NT2/D1 (cell line): Measurements from ENCODE around the gene LYST.

Source experiments
- DNase-seq: peaks from one replicate; pipeline ENCODE4 v3.0.0-alpha.2; 2011; ENCODE audit warnings: low read depth, low spot score
- H3K27me3 ChIP-seq: 2 replicates; pipeline ENCODE4 v1.6.0; 2011; ENCODE audit warnings: mild to moderate bottlenecking; ENCODE audit not compliant: insufficient read length, insufficient read depth
- H3K36me3 ChIP-seq: 2 replicates; pipeline ENCODE4 v1.6.1; 2011; ENCODE audit warnings: mild to moderate bottlenecking, low read length, mixed read lengths; ENCODE audit not compliant: insufficient read depth, insufficient read length
- H3K4me1 ChIP-seq: 2 replicates; pipeline ENCODE4 v1.5.1; 2011; ENCODE audit not compliant: insufficient read depth, insufficient read length
- H3K4me3 ChIP-seq: 2 replicates; pipeline ENCODE4 v1.5.1; 2011; ENCODE audit warnings: low read depth; ENCODE audit not compliant: insufficient read length
- H3K9ac ChIP-seq: 2 replicates; pipeline ENCODE4 v1.6.0; 2011; ENCODE audit warnings: low read depth; ENCODE audit not compliant: insufficient read length
- H3K9me3 ChIP-seq: 2 replicates; pipeline ENCODE4 v1.5.1; 2011; ENCODE audit warnings: mild to moderate bottlenecking, low read length; ENCODE audit not compliant: insufficient read depth
- SUZ12 ChIP-seq: IDR thresholded peaks from 2 replicates; pipeline ENCODE4 v1.6.1; 2011; ENCODE audit not compliant: insufficient read length, insufficient read depth; ENCODE audit errors: extremely low read depth
- YY1 ChIP-seq: IDR thresholded peaks from 2 replicates; pipeline ENCODE4 v1.6.1; 2011; ENCODE audit not compliant: insufficient read length, insufficient read depth
- ZNF274 ChIP-seq: IDR thresholded peaks from 2 replicates; pipeline ENCODE4 v1.6.1; 2011; ENCODE audit warnings: mild to moderate bottlenecking, low read depth, low read length

LYST gene

DNA sequence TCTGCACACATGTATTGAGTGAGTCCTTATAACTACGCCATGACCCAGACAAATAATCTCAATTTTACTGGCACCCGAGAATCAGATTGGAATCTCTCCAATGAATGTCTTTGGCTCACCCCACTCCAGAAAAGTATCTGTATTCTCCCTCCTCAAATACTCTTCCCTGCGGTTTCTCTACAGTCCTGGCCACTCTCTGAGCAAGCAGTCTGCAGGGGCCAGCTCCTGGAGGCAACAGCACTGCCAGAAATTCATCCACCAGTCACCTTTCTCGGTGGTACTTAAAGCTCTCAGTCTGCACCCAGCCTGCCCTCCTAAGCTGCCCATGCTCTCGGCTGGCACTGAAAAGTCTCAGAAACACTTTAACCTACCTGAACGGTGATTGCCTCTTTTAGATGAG, 16.1 kb upstream of the LYST start:
- no peak for TF ChIP-seq SUZ12
- TF ChIP-seq YY1 = no peak
- no peak for TF ChIP-seq ZNF274
- Histone ChIP-seq H3K9ac (no peak overlapping the region), H3K27me3 (no peaks in the 10 kb centered on the region), H3K4me1 (no peaks in the 10 kb centered on the region), H3K4me3 (no peak overlapping the region), H3K36me3 (no peaks in the 10 kb centered on the region), H3K9me3 (no peaks in the 10 kb centered on the region)
- no peak for DNase-seq

DNA sequence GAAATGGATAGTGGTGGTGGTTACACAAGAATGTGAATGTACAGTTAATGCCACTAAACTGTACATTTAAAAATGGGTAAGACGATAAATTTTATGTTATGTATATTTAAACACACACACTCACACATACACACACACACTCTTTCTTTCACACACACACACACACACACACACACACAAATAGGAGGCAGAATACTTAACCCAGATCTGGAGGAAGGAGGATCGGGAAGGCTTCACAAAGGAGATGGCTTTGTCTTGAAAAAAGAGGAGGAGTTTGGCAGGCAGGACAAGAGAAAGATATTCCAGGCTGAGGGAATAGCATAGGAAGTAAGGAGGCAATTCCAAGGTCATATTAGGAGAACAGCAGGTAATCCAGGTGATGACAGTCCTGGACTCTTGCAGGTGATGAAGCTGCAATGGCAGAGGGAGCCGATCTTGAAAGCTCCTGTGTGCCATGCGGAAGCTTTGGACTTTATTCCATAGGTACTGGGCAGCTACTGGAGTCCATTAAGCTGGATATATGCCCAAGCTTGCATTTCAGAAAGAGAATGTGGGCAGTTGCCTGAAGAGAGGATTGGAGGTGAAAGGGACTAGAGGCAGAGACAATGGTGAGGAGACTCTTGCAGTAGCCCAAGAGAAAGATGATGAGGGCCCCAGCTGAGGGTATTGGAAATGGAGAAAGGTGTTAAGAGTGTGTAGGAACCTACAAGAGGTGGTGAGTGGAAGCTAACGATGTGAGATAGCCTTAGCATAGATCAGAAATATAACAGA, 15.4 kb upstream of the LYST start:
- no peak overlapping the region for H3K9ac ChIP-seq
- H3K36me3 ChIP-seq = no peaks in the 10 kb centered on the region
- H3K4me3 ChIP-seq = no peak overlapping the region
- H3K4me1 ChIP-seq = no peaks in the 10 kb centered on the region
- H3K27me3 ChIP-seq = no peaks in the 10 kb centered on the region
- TF ChIP-seq ZNF274 (no peak), SUZ12 (no peak)
- no peaks in the 10 kb centered on the region for H3K9me3 ChIP-seq
- DNase-seq = no peak

DNA sequence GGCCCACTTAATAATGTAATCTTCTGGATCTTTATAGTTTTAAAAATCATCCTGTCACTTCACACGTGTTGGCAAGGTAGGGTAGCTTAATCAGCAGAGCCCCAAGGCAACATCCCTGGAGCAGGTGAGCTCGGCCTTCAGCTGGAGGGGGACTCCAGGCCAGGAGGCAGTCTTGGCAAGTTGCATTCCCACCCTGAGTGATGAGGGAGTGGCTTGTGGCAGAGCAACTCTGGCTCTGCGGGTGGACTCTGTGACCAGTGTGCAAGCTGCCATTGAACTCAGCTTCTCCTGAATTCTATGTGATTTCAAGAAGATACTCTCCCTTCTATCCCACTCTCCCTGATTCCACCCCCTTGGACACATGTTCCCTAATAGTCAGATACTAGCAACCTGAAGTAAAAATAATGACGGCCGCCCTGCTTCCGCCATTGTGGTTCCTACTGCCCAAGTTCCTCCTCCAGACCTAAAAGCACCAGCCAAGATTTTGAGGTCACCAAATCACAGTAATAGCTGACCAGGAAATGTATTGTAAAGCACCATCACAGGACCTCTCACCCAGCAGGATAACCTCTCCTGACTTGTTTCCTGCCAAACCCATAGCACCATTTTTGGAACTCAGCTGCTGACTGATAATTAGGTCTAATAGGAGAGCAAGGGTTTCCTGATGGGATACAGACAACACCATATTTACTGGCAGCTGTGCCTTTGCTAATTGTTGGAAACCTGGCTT, 11.5 kb upstream of the LYST start:
- DNase-seq = no peak

DNA sequence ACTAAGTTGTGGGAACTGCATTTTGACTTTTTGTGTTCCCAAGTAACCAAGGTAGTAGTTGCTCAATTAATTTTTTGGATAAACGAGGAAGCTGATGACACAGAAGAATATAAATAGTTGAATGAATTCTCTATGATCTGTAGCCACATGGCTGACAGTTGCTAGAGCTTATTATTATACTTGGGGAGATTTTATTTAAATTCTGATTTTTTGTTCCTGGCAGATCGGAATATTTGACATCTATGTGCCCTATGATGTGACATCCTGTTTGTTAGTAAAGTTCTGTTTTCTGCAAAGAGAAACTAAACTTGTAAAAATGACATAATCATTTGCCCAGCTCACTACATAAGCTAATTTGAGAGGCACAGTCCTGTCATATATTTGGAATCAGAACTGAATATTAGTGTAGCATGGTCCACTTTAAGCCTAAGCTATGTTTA, 9.7 kb upstream of the LYST start:
- no peak overlapping the region for H3K4me3 ChIP-seq
- H3K9ac ChIP-seq = no peak overlapping the region
- H3K9me3 ChIP-seq = no peaks in the 10 kb centered on the region
- no peak for DNase-seq
- TF ChIP-seq ZNF274 (no peak), SUZ12 (no peak), YY1 (no peak)
- no peaks in the 10 kb centered on the region for H3K4me1 ChIP-seq
- no peaks in the 10 kb centered on the region for H3K36me3 ChIP-seq
- no peaks in the 10 kb centered on the region for H3K27me3 ChIP-seq

More for the DNA sequence above, 11.5 kb upstream of the LYST start:
- TF ChIP-seq SUZ12 = no peak
- no peak for TF ChIP-seq ZNF274
- TF ChIP-seq YY1 = no peak
- no peaks in the 10 kb centered on the region for H3K4me1 ChIP-seq
- no peak overlapping the region for H3K4me3 ChIP-seq
- H3K9me3 ChIP-seq = no peaks in the 10 kb centered on the region
- H3K27me3 ChIP-seq = no peaks in the 10 kb centered on the region
- H3K9ac ChIP-seq = no peak overlapping the region
- H3K36me3 ChIP-seq = no peaks in the 10 kb centered on the region

DNA sequence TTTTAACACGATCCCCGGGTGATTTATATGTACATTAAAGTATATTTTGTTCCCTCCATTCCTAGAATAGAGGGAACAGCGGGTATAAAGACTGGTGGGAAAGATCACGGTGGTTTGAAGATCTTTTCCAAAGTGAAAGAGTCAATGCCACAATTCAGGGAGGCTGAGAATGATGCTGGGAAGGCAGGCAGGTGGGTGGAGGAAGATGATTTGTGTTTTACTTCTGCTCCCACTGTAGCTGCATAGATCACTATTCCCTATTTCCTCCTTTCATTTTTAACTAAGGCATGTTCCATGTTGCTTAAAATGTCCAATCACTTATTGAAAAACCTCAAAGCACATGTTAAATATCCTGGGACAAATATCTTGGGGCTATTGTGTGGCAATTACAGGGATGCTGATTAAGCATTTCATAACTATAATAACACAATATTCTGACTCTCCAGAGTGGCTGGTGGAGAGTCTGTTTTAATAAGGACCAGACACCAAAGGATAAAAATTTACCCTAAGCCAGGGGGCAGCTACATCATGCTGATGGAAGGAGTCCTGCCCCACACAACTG, 8.4 kb upstream of the LYST start:
- Histone ChIP-seq H3K9ac (no peak overlapping the region), H3K4me1 (no peaks in the 10 kb centered on the region), H3K36me3 (no peaks in the 10 kb centered on the region), H3K9me3 (no peaks in the 10 kb centered on the region), H3K27me3 (no peaks in the 10 kb centered on the region), H3K4me3 (no peak overlapping the region)
- TF ChIP-seq ZNF274 = no peak
- no peak for TF ChIP-seq SUZ12
- TF ChIP-seq YY1 = no peak
- DNase-seq = no peak

DNA sequence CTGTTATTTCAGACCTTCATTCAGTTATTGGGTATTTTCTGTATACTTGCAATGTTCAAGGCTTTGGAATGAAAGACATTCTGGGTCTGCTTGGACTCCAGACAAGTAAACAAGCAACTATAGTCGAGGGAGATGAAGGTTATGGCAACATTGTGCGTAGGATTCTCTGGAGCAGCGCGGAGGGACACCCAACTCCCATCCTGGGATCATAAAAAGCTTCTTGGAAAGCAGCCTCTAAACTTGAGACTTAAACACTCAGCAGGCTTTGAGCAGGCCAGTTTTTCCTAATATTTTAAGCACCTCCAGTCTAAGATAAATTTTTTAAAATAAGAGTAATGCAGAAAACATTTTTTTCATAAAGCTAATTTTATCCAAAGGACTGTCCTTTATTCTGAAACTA, 7.6 kb upstream of the LYST start:
- Histone ChIP-seq H3K4me3 (no peak overlapping the region), H3K9me3 (no peaks in the 10 kb centered on the region), H3K36me3 (no peaks in the 10 kb centered on the region), H3K9ac (no peak overlapping the region), H3K27me3 (no peaks in the 10 kb centered on the region), H3K4me1 (no peaks in the 10 kb centered on the region)
- no peak for TF ChIP-seq ZNF274
- DNase-seq = no peak

DNA sequence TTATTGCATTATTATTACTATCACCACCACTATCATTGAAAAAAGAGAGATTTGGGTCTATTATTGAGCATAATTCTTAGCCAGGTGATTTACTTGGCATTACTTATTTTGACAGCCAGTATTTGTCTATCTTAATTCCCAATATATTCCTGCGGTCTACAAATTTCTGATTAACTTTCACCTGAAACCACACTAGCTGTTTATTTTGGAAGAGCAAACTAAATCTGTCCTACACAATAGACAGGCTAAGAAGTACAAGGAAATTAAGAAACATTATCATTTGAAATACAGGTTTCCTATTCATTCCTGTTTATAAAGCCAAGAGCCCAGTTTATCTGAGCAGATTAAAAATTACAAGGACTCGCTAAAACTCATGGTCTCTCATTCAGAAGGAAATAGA, 6.9 kb upstream of the LYST start:
- H3K9me3 ChIP-seq = no peaks in the 10 kb centered on the region
- H3K9ac ChIP-seq = no peak overlapping the region
- no peaks in the 10 kb centered on the region for H3K36me3 ChIP-seq
- TF ChIP-seq YY1 (no peak), SUZ12 (no peak), ZNF274 (no peak)
- H3K4me1 ChIP-seq = no peaks in the 10 kb centered on the region
- no peak for DNase-seq
- H3K4me3 ChIP-seq = no peak overlapping the region
- H3K27me3 ChIP-seq = no peaks in the 10 kb centered on the region
